HepG2 (cell line): ENCODE data around the gene CDKN1A. TPM values are rescaled to one million over a fixed set of nuclear protein-coding genes. Genes with fewer than 3 reads are reported as not detected.

Experiments used
- ARID5B ChIP-seq: IDR thresholded peaks from 2 replicates; pipeline ENCODE4 v1.4.0; 2020; ENCODE audit warnings: mild to moderate bottlenecking, missing genetic modification reagents
- EZH2 ChIP-seq: conservative IDR thresholded peaks from 2 replicates; pipeline ENCODE4 v1.6.1; 2012; ENCODE audit warnings: mild to moderate bottlenecking, low read depth, low read length, moderate library complexity
- KDM5B ChIP-seq: sonication (generic); formaldehyde crosslinking; IDR thresholded peaks from 2 replicates; pipeline ENCODE4 v1.4.0; 2020; ENCODE audit warnings: missing genetic modification reagents, mild to moderate bottlenecking, borderline replicate concordance
- NCOA2 ChIP-seq: sonication (generic); formaldehyde crosslinking; IDR thresholded peaks from 2 replicates; pipeline ENCODE4 v1.8.0; 2022; ENCODE audit warnings: inconsistent platforms
- PBX2 ChIP-seq: IDR thresholded peaks from 2 replicates; pipeline ENCODE4 v1.6.1; 2016; ENCODE audit warnings: control low read depth
- RBM22 ChIP-seq: fragments of 200-400 bp; formaldehyde crosslinking; optimal IDR thresholded peaks from 2 replicates; pipeline ENCODE3; 2017; ENCODE audit warnings: mild to moderate bottlenecking, low read length, moderate library complexity
- SALL1 ChIP-seq: sonication (generic); formaldehyde crosslinking; IDR thresholded peaks from 2 replicates; pipeline ENCODE4 v1.8.0; 2022; ENCODE audit warnings: mild to moderate bottlenecking, missing genetic modification reagents
- SMYD3 ChIP-seq: sonication (generic); formaldehyde crosslinking; IDR thresholded peaks from 2 replicates; pipeline ENCODE4 v1.8.1; 2023; ENCODE audit warnings: mild to moderate bottlenecking, missing genetic modification reagents
- SOX5 ChIP-seq: IDR thresholded peaks from 2 replicates; pipeline ENCODE4 v1.6.1; 2016; ENCODE audit warnings: borderline replicate concordance
- TCF7 ChIP-seq: sonication (generic); IDR thresholded peaks from 2 replicates; pipeline ENCODE4 v1.6.1; 2016; ENCODE audit warnings: antibody characterized with exemption, low read depth
- TGIF2 ChIP-seq: IDR thresholded peaks from 2 replicates; pipeline ENCODE4 v1.6.1; 2016; ENCODE audit warnings: control low read depth, missing compliant biosample characterization
- TRIM24 ChIP-seq: sonication (generic); formaldehyde crosslinking; IDR thresholded peaks from 2 replicates; pipeline ENCODE4 v1.8.0; 2022; ENCODE audit warnings: mild to moderate bottlenecking, missing genetic modification reagents
- ZNF761 ChIP-seq: sonication (generic); formaldehyde crosslinking; conservative IDR thresholded peaks from 2 replicates; pipeline ENCODE4 v1.4.0; 2020; ENCODE audit warnings: mild to moderate bottlenecking, missing genetic modification reagents
- polyA plus RNA-seq, 8 experiments: library from polyadenylated mRNA; depleted of rRNA in 3 of 8; stranded (reverse) in 7 of 8; unstranded in 1 of 8; fragments of >200 nt; fragmentation: Illumina TruSeq in 4 of 8; extraction: Trizol in 4 of 8; gene quantifications; 2 replicates each; pipeline versions ENCODE4 v1.2.1 to v1.2.3, GENCODE V29; 2011 to 2016; ENCODE audit warnings: low read depth in 4 of 8, missing spikeins in 1 of 8, mixed read lengths in 1 of 8; ENCODE audit not compliant: insufficient read depth in 1 of 8
- total RNA-seq, 5 experiments: library from RNA; depleted of rRNA; stranded (reverse); fragments of >200 nt; fragmentation: Illumina TruSeq; extraction: Trizol; gene quantifications; 2 replicates each; pipeline ENCODE4 v1.2.3, GENCODE V29; 2016; ENCODE audit warnings: low read depth in 1 of 5
- TF ChIP-seq, protein P1 (sequence below): sonication (generic); formaldehyde crosslinking; IDR thresholded peaks from 2 replicates; pipeline ENCODE4 v1.9.0; 2022; ENCODE audit warnings: missing genetic modification reagents, mild to moderate bottlenecking, borderline replicate concordance

The CDKN1A gene
- total and polyA plus RNA-seq, 2 of the 13 experiments (the other 11 are each of a cell fraction or from before 2014, with no cell fraction given): 60.7 to 92.1 TPM

- no peak for TF ChIP-seq ZNF761 (CRISPR knock-in tag)
- peak; percentile 45; the same call in 1 of the 2 replicates for TF ChIP-seq TGIF2 (CRISPR knock-in tag)
- TF ChIP-seq EZH2: no peak
- TF ChIP-seq KDM5B (CRISPR knock-in tag): 0 out of 2 replicates have a peak, but pooled peaks have one; percentile 43
- TF ChIP-seq, protein P1, sequence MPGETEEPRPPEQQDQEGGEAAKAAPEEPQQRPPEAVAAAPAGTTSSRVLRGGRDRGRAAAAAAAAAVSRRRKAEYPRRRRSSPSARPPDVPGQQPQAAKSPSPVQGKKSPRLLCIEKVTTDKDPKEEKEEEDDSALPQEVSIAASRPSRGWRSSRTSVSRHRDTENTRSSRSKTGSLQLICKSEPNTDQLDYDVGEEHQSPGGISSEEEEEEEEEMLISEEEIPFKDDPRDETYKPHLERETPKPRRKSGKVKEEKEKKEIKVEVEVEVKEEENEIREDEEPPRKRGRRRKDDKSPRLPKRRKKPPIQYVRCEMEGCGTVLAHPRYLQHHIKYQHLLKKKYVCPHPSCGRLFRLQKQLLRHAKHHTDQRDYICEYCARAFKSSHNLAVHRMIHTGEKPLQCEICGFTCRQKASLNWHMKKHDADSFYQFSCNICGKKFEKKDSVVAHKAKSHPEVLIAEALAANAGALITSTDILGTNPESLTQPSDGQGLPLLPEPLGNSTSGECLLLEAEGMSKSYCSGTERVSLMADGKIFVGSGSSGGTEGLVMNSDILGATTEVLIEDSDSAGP (CRISPR knock-in tag): peak; percentile 14; the same call in 1 of the 2 replicates
- no peak for TF ChIP-seq RBM22
- peak; percentile 58; the same call in 1 of the 2 replicates for TF ChIP-seq TRIM24 (CRISPR knock-in tag)
- peak; percentile 60; the same call in 1 of the 2 replicates for TF ChIP-seq PBX2 (CRISPR knock-in tag)
- peak; percentile 16; the same call in 1 of the 2 replicates for TF ChIP-seq SALL1 (CRISPR knock-in tag)
- TF ChIP-seq NCOA2 (CRISPR knock-in tag): 0 out of 2 replicates have a peak, but pooled peaks have one; percentile 23
- peak; percentile 47; the same call in 1 of the 2 replicates for TF ChIP-seq SOX5 (CRISPR knock-in tag)
- TF ChIP-seq ARID5B (CRISPR knock-in tag): peak; percentile 55
- no peak for TF ChIP-seq TCF7
- TF ChIP-seq SMYD3 (CRISPR knock-in tag): no peak
Measured at GRCh38 chr6:36662827-36663256, 15.7 kb upstream of the CDKN1A start (continued).
